MM.1S (cell line): Measurements from ENCODE around the gene SCGB1D1.

Experiments used
- DNase-seq: peaks from one replicate; pipeline ENCODE4 v3.0.0-alpha.2; 2015
- H2AFZ ChIP-seq: fragments of 300-600 bp; sonication (generic); 2 replicates; pipeline ENCODE4 v1.6.0; 2016; ENCODE audit warnings: antibody characterized with exemption, low read length
- H3F3A ChIP-seq: fragments of 300-600 bp; sonication (generic); 2 replicates; pipeline ENCODE4 v1.6.1; 2016; ENCODE audit warnings: mild to moderate bottlenecking, antibody characterized with exemption, low read length, moderate library complexity, mixed read lengths; ENCODE audit not compliant: insufficient read depth
- H3K27ac ChIP-seq: fragments of 300-600 bp; sonication (generic); 2 replicates; pipeline ENCODE4 v1.5.1; 2016; ENCODE audit warnings: mild to moderate bottlenecking, low read length
- H3K27me3 ChIP-seq: fragments of 300-600 bp; sonication (generic); replicated peaks from 2 replicates; pipeline ENCODE4 v1.6.0; 2016; ENCODE audit warnings: low read length; ENCODE audit not compliant: insufficient read depth
- H3K36me3 ChIP-seq: fragments of 300-600 bp; sonication (generic); replicated peaks from 2 replicates; pipeline ENCODE4 v1.6.1; 2016; ENCODE audit warnings: mild to moderate bottlenecking, low read length, mixed read lengths; ENCODE audit not compliant: insufficient read depth
- H3K4me1 ChIP-seq: fragments of 300-600 bp; sonication (generic); 2 replicates; pipeline ENCODE4 v1.6.1; 2016; ENCODE audit warnings: low read length, mixed read lengths
- H3K4me2 ChIP-seq: fragments of 300-600 bp; sonication (generic); 2 replicates; pipeline ENCODE4 v1.6.0; 2016; ENCODE audit warnings: low read depth, low read length
- H3K4me3 ChIP-seq: fragments of 300-600 bp; sonication (generic); 2 replicates; pipeline ENCODE4 v1.5.1; 2016; ENCODE audit warnings: low read length, mixed read lengths
- H3K79me2 ChIP-seq: fragments of 300-600 bp; sonication (generic); 2 replicates; pipeline ENCODE4 v1.6.1; 2016; ENCODE audit warnings: mixed run types, low read length, mixed read lengths
- H3K9ac ChIP-seq: fragments of 300-600 bp; sonication (generic); 2 replicates; pipeline ENCODE4 v1.6.1; 2016; ENCODE audit warnings: low read length, mixed read lengths
- H3K9me2 ChIP-seq: fragments of 300-600 bp; sonication (generic); replicated peaks from 2 replicates; pipeline ENCODE4 v1.6.1; 2016; ENCODE audit warnings: mild to moderate bottlenecking, low read length, mixed read lengths; ENCODE audit not compliant: insufficient read depth
- H3K9me3 ChIP-seq: fragments of 300-600 bp; sonication (generic); replicated peaks from 2 replicates; pipeline ENCODE4 v1.6.1; 2016; ENCODE audit warnings: mild to moderate bottlenecking, low read length, mixed read lengths; ENCODE audit not compliant: insufficient read depth
- H4K20me1 ChIP-seq: fragments of 300-600 bp; sonication (generic); 2 replicates; pipeline ENCODE4 v1.6.1; 2016; ENCODE audit warnings: mild to moderate bottlenecking, low read length, moderate library complexity, mixed read lengths; ENCODE audit not compliant: insufficient read depth
- EZH2 ChIP-seq: fragments of 300-600 bp; sonication (generic); optimal IDR thresholded peaks from 2 replicates; pipeline ENCODE3; 2017; ENCODE audit warnings: low read depth, mild to moderate bottlenecking, antibody characterized with exemption, low read length, mixed read lengths
- EZH2phosphoT487 ChIP-seq: fragments of 300-600 bp; sonication (generic); IDR thresholded peaks from 2 replicates; pipeline ENCODE4 v1.6.1; 2018; ENCODE audit warnings: antibody characterized with exemption, low read length
- TF ChIP-seq, protein P1 (sequence below): fragments of 300-600 bp; sonication (generic); IDR thresholded peaks from 2 replicates; pipeline ENCODE4 v1.5.1; 2016; ENCODE audit warnings: antibody characterized with exemption, low read length, mixed read lengths

Gene SCGB1D1

DNA sequence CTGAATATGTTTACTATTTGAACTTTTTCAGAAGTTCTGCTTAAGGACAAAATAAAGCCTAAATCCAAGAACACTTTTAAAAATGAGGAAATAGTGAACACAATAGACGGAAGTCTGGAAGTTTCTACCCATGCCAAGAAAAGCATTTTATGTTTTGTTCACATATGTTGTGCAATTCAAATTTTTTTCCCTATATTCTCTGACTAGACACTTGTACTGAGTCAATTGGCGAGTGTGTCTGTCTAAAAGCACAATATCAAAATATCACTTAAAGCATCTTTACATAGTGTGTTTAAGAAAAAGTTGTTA lies 37.0 kb upstream of the SCGB1D1 start:
- DNase-seq: no peak
- Histone ChIP-seq H3K36me3 (peaks cover 16% of the 10 kb centered on the region), H3F3A (no peaks in the 10 kb centered on the region), H3K27me3 (no peaks in the 10 kb centered on the region), H3K79me2 (no peaks in the 10 kb centered on the region), H3K4me1 (no peaks in the 10 kb centered on the region), H3K9me3 (no peaks in the 10 kb centered on the region), H4K20me1 (0 out of 2 replicates have a peak, but pooled peaks cover 3% of the 10 kb centered on the region), H3K9me2 (no peaks in the 10 kb centered on the region), H3K27ac (no peak overlapping the region), H3K4me2 (no peak overlapping the region), H3K9ac (no peak overlapping the region), H3K4me3 (no peak overlapping the region), H2AFZ (no peak overlapping the region)
- TF ChIP-seq EZH2: no peak
- TF ChIP-seq, protein P1, sequence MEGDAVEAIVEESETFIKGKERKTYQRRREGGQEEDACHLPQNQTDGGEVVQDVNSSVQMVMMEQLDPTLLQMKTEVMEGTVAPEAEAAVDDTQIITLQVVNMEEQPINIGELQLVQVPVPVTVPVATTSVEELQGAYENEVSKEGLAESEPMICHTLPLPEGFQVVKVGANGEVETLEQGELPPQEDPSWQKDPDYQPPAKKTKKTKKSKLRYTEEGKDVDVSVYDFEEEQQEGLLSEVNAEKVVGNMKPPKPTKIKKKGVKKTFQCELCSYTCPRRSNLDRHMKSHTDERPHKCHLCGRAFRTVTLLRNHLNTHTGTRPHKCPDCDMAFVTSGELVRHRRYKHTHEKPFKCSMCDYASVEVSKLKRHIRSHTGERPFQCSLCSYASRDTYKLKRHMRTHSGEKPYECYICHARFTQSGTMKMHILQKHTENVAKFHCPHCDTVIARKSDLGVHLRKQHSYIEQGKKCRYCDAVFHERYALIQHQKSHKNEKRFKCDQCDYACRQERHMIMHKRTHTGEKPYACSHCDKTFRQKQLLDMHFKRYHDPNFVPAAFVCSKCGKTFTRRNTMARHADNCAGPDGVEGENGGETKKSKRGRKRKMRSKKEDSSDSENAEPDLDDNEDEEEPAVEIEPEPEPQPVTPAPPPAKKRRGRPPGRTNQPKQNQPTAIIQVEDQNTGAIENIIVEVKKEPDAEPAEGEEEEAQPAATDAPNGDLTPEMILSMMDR: no peak
- TF ChIP-seq EZH2phosphoT487: no peak

DNA sequence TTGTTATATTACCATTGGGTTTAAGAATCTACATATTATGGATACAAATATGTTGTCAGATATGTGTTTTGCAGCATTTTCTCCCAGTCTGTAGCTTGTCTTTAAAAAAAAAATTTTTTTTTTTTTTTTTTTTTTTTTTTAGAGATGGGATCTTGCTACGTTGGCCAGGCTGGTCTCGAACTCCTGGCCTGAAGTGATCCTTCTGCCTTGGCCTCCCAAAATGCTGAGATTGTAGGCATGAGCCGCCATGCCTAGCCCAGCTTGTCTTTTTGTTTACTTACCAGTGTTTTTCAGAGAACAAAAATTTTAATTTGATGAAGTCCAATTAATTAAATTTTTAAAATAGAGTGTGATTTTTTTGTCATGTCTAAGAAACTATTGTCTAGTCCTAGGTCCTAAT lies 36.4 kb upstream of the SCGB1D1 start:
- TF ChIP-seq EZH2phosphoT487: no peak
- TF ChIP-seq, protein P1: no peak
- TF ChIP-seq EZH2: no peak
- H3K9me2 ChIP-seq: no peaks in the 10 kb centered on the region
- H3K9ac ChIP-seq: no peak overlapping the region
- peaks cover 16% of the 10 kb centered on the region for H3K36me3 ChIP-seq
- H3K4me1 ChIP-seq: no peaks in the 10 kb centered on the region
- no peak for DNase-seq
- no peaks in the 10 kb centered on the region for H3K27me3 ChIP-seq
- no peak overlapping the region for H3K27ac ChIP-seq
- no peak overlapping the region for H2AFZ ChIP-seq
- H3K4me3 ChIP-seq: no peak overlapping the region
- H3K79me2 ChIP-seq: no peaks in the 10 kb centered on the region
- H3K4me2 ChIP-seq: no peak overlapping the region
- H3F3A ChIP-seq: no peaks in the 10 kb centered on the region
- no peaks in the 10 kb centered on the region for H3K9me3 ChIP-seq
- H4K20me1 ChIP-seq: 0 out of 2 replicates have a peak, but pooled peaks cover 3% of the 10 kb centered on the region

DNA sequence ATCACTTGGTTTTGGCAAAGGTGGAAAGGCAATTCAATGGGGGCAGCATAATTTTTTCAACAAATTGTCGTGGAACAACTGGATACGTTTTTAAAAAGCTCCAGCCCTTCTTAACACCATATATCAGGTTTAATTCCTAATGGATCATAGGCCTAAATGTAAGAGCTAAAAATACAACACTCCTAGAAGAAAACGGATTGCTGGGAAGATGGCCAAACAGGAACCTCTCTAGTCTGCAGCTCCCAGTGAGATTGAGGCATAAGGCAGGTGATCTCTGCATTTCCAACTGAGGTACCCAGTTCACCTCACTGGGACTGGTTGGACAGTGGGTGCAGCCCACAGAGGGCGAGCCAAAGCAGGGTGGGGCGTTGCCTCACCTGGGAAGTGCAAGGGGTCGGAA lies 32.4 kb upstream of the SCGB1D1 start:
- no peaks in the 10 kb centered on the region for H3K79me2 ChIP-seq

More for the DNA sequence above, 32.4 kb upstream of the SCGB1D1 start:
- Histone ChIP-seq H3K36me3 (no peaks in the 10 kb centered on the region; the same call in 1 of the 2 replicates), H3K9me3 (no peaks in the 10 kb centered on the region), H3K4me3 (no peak overlapping the region), H4K20me1 (0 out of 2 replicates have a peak, but pooled peaks cover 3% of the 10 kb centered on the region), H3K4me2 (no peak overlapping the region), H3K9me2 (no peaks in the 10 kb centered on the region), H3K9ac (no peak overlapping the region), H3K27me3 (no peaks in the 10 kb centered on the region), H2AFZ (no peak overlapping the region), H3K27ac (no peak overlapping the region), H3F3A (no peaks in the 10 kb centered on the region), H3K4me1 (no peaks in the 10 kb centered on the region)
- DNase-seq: no peak
- no peak for TF ChIP-seq EZH2
- TF ChIP-seq, protein P1: no peak
- TF ChIP-seq EZH2phosphoT487: no peak
